KBM-7 (cell line): Measurements from ENCODE around the gene RFPL2.

Experiments used
- DNase-seq: peaks from one replicate; pipeline ENCODE4 v3.0.0-alpha.2; 2015
- in situ Hi-C: fragments of 300-500 bp; cut with MboI; formaldehyde crosslinking; loops from 2 replicates; pipeline ENCODE4 v1.14.3; 2020; ENCODE audit warnings: low sequenced_read_pairs, low pct_unique_long_range_greater_than_20kb, mixed read lengths

Gene RFPL2

GRCh38 chr22:32204856-32205722, at the start of gene RFPL2:
TSS of gene RFPL2 (minus strand) at chr22:32205073. CDS start at chr22:32202451, 2,622 bp downstream.
- no peak for DNase-seq
- in situ Hi-C loops = no loop called here

GRCh38 chr22:32249231-32249630, 44.4 kb upstream of the RFPL2 start:
- in situ Hi-C loops = no loop called here

GRCh38 chr22:32248276-32248675, 43.4 kb upstream of the RFPL2 start:
- in situ Hi-C loops = no loop called here
- DNase-seq = no peak

More at GRCh38 chr22:32249231-32249630, 44.4 kb upstream of the RFPL2 start:
- no peak for DNase-seq

DNA sequence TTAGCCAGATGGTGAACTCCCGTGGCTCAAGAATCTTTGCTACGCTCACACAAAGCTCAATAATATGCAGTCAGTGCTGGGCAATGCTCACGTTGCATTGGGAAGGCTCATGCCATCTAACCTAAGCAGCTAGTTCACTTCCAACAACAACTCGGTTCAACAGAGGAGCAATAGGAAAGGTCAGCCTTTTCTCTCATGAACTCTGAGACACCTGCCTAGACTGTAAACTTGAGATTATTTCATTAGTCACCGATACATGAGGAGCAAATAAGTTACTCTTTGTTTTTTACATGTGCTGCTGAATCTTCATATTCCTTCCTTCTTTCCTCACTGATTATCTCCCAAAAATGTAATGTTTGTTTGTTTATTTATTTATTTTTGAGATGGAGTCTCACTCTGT, 41.3 kb upstream of the RFPL2 start:
- in situ Hi-C loops = no loop called here
- DNase-seq = no peak

DNA sequence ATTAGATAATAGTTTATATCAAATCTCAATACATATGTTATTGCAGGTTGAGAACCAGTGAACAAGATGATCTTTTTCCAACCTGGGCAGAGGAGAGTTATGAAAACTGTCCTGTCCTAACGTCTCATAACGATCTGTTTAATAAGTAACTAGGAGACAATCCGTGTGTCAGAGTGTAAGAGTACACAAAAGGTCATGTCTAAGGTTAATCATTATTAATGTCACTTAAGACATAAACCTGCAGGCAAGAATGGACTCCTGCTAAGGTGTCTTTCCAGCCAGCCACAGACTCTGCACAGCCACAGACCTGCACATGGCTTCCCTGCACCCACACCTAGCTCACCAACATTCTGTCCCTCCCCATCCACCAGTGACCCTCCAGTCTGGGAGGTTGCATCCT, 40.2 kb upstream of the RFPL2 start:
- in situ Hi-C loops = no loop called here
- DNase-seq = no peak

DNA sequence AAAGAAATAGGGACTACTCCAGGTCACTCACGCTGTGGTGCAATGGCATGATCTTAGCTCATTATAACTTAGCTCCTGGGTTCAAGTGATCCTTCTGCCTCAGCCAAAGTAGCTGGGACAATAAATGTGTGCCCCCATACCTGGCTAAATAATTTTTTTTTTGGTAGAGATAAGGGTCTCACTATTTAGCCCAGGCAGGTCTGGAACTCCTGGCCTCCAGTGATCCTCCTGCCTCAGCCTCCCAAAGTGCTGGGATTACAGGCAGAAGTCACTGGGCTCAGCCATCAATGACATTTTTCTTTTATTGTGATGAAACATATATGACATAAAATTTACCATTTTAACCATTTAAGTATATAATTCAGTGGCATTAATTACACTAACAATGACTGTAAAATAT, 39.7 kb upstream of the RFPL2 start:
- in situ Hi-C loops = no loop called here

GRCh38 chr22:32240461-32240860, 35.6 kb upstream of the RFPL2 start:
- in situ Hi-C loops = no loop called here

More for the DNA sequence above, 39.7 kb upstream of the RFPL2 start:
- no peak for DNase-seq

GRCh38 chr22:32237906-32238305, 33.0 kb upstream of the RFPL2 start:
- DNase-seq = no peak
- in situ Hi-C loops = no loop called here

More at GRCh38 chr22:32240461-32240860, 35.6 kb upstream of the RFPL2 start:
- no peak for DNase-seq

DNA sequence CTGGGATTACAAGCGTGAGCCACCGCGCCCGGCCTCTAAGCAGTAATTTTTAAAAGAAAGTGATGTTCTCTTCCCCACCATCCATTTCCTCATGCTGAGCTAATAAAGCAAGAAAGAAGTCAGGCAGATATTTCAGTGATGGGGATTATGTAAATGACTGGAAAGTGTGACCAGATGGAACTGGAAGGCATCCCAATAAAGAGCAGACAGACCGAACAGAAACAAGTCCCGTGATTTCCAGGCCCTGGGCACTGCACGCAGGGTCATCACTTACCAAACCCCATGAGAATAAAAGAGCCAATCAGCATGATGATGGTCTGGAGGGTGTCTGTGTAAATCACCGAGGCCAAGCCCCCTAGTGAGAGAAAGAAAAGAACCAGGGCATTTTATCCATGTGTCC, 32.1 kb upstream of the RFPL2 start:
- in situ Hi-C loops = no loop called here
- DNase-seq = no peak

DNA sequence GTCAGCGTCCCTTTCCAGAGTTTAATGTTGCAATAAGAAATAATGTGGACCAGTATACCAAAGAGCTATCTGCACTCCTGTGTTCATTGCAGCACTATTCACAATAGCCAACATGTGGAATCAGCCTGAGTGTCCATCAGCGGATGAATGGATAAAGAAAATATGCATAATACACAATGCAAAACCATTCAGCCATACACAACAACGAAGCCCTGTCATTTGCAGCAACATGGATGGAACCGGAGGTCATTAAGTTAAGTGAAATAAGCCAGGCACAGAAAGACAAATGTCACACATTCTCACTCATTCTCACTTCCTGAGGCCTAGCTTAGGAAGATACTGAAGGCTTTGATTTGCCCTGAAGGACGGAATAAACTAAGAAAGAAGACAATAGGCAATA, 28.2 kb upstream of the RFPL2 start:
- in situ Hi-C loops = no loop called here
- DNase-seq = no peak

DNA sequence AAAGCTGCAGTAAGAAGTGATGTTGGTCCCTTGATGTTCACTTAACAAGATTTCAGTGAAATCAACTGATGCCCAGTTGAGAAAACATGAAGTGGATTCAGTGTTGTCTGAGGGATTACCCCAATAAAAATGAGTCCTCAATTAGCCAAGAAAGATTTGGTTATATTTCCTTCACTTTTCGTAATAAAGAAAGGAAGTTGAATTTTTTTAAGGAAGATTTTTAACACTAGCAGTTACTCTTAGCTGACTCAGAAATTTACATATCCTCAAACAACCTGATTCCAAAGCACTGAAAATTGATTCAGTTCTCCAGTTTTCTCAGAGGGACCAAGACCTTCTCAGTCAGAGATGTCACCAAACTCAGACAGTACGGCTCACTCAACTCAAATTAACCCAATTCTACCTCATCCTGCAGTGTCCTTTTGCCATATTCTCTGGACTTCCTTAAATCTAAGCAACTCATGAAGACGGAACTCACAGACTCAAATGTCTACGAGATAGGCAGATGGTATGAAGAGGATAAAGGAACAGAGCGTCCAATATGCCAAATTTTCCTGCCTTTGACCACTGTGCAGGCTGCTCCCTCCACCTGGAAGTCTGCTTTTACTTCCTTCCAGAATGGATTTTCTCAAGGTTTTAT, 27.4 kb upstream of the RFPL2 start:
- in situ Hi-C loops = no loop called here
- DNase-seq = no peak

DNA sequence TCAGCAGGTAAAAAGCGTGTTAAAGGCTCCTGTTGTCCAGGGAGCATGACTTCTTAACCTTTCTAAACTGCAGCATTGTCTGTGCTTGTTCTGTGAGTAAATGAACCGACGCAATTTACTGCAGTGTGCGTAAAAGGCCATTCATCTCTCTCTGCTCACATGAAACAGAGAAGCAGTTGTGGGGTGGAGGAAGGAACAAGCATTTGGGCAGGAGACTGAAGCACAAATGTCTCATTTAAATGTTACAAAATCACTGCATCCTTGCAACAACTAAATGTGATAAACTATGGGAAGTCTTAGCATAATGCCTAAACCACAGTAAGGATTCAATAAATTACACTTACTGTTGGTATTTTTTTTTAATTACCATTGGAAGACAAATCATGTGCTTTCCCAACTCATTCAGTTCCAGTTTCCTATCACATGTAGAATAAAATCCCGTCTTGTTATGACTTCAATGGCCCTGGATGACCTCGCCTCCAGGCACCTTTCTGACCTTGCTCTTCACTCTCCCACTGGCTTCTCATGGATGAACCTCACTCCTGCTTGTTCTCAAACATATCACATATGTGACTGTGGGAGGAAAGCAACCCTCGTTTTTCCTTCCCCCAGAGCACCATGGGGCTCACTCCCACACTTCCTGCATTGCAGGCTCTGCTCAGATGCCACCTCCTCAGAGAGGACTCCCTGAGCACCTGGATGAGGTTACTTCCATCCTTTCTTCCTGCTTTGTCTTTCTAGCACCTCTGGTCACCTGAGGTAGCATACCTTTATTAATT, 21.6 kb upstream of the RFPL2 start:
- DNase-seq = no peak
- in situ Hi-C loops = no loop called here

- in situ Hi-C loops = no loop called here
Measured at GRCh38 chr22:32222991-32223390, 18.1 kb upstream of the RFPL2 start.

DNA sequence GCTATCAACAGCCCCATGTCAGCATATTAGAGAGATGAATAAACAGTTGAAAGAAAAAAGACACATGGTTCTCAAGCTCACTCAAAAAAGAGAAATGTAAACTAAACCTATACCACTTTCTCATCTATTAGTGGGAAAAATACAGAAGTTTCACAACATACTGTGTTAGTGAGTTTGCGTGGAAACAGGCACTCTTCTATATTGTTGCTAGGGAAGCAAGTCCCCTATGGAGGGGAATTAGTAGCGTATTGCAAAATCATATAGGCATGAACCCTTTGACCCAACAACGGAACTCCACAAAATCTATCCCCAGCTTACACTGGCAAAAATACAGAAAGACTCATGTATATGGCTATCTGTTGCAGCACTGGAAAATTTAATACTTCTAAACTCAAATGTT, 14.2 kb upstream of the RFPL2 start:
- in situ Hi-C loops = no loop called here
- DNase-seq = peak; percentile 56

More at GRCh38 chr22:32222991-32223390, 18.1 kb upstream of the RFPL2 start:
- no peak for DNase-seq

DNA sequence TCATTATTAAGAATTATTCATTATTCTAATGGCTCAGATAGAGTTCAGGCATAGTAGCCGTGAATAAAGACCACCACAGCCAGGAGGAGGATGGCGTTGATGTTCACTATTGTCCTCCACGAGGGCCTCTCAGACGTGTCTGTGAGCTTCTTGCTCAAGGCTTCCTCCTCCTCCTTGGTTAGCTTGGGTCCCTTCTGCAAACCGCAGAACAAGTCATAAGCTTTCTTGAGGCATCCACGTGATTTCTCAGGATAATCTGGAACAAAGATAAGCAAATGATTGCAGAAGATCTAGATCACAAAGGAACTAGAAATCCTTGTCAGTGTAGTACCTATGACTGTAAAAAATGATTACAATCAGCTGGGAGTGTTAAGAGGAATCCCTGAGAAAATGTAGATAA, 13.6 kb upstream of the RFPL2 start:
- in situ Hi-C loops = no loop called here
- DNase-seq = peak; percentile 82

GRCh38 chr22:32217465-32217864, 12.6 kb upstream of the RFPL2 start:
- in situ Hi-C loops = no loop called here
- DNase-seq = no peak

DNA sequence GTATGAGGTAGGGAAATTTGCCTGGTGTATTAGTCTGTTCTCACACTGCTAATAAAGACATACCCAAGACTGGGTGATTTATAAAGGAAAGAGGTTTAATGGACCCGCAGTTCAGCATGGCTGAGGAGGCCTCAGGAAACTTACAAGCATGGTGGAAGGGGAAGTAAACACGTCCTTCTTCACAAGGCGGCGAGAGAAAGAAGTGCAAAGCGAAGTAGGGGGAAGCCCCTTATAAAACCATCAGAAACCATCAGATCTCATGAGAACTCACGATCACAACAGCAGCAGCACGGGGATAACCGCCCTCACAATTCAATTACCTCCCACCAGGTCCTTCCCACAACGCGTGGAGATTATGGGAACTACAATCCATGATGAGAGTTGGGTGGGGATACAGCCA, 12.0 kb upstream of the RFPL2 start:
- in situ Hi-C loops = no loop called here
- DNase-seq = peak; percentile 8

GRCh38 chr22:32211011-32211410, 6.1 kb upstream of the RFPL2 start:
- in situ Hi-C loops = no loop called here
- peak; percentile 24 for DNase-seq

GRCh38 chr22:32208681-32209080, 3.8 kb upstream of the RFPL2 start:
- DNase-seq = no peak
- in situ Hi-C loops = no loop called here

DNA sequence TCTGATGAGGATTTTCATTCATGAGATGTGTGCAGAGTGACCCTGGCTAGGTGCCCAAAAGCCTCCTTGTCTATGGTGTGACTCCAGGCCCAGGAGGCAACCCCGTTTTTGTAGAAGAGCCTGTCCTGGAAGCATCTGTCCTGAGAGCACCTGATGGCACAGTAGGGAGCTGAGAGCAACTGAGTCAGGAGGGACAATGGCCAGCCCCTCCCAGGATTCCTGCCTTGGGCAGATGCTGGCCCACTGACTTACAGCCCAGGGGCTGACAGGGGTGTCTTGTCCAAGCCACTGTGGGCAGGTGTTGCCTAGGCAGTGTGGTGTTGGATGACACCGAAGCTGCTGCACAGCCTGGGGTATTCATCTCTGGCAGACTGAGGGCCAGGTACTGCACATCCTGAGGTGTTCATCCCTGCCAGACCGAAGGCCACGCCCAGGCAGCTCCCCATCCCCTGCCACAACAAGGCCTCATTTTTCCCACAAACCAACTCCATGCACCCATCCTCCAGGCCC, 3.2 kb upstream of the RFPL2 start:
- no peak for DNase-seq
- in situ Hi-C loops = no loop called here
